H9 (cell line): ENCODE measurements around the gene TMEM273. TPM values are rescaled to one million over a fixed set of nuclear protein-coding genes. Genes with fewer than 3 reads are reported as not detected.

Experiments used
- DNase-seq: peaks from one replicate; pipeline ENCODE4 v3.0.0-alpha.2; 2017
- H2AFZ ChIP-seq: one replicate; pipeline ENCODE4 v1.6.1; 2013; ENCODE audit warnings: mild to moderate bottlenecking, low read length, control low read depth, moderate library complexity
- H2AK5ac ChIP-seq: 2 replicates; pipeline ENCODE4 v1.6.1; 2013; ENCODE audit warnings: low read length, control low read depth, mixed read lengths; ENCODE audit not compliant: insufficient read length
- H2BK120ac ChIP-seq: one replicate; pipeline ENCODE4 v1.6.1; 2013; ENCODE audit warnings: low read depth, mild to moderate bottlenecking, low read length, control low read depth, inconsistent platforms; ENCODE audit not compliant: poor library complexity, severe bottlenecking
- H2BK12ac ChIP-seq: 2 replicates; pipeline ENCODE4 v1.6.1; 2013; ENCODE audit warnings: low read length, control low read depth, mixed read lengths, low read depth; ENCODE audit not compliant: insufficient read length
- H2BK15ac ChIP-seq: 2 replicates; pipeline ENCODE4 v1.6.1; 2013; ENCODE audit warnings: low read depth, low read length, control low read depth
- H2BK20ac ChIP-seq: one replicate; pipeline ENCODE4 v1.6.1; 2013; ENCODE audit warnings: low read depth, mild to moderate bottlenecking, low read length, control low read depth, inconsistent platforms; ENCODE audit not compliant: poor library complexity, severe bottlenecking
- H2BK5ac ChIP-seq: 2 replicates; pipeline ENCODE4 v1.6.1; 2013; ENCODE audit warnings: low read length, control low read depth, mixed read lengths; ENCODE audit not compliant: insufficient read length
- H3K14ac ChIP-seq: 2 replicates; pipeline ENCODE4 v1.6.1; 2013; ENCODE audit warnings: low read length, control low read depth; ENCODE audit not compliant: insufficient read depth
- H3K18ac ChIP-seq: 2 replicates; pipeline ENCODE4 v1.6.1; 2013; ENCODE audit warnings: low read depth, mild to moderate bottlenecking, mixed read lengths, low read length, control low read depth; ENCODE audit not compliant: insufficient read length
- H3K23ac ChIP-seq: 2 replicates; pipeline ENCODE4 v1.6.1; 2013; ENCODE audit warnings: low read length, control low read depth, mixed read lengths, low read depth; ENCODE audit not compliant: insufficient read length
- H3K23me2 ChIP-seq: 2 replicates; pipeline ENCODE4 v1.6.1; 2013; ENCODE audit warnings: low read depth, mild to moderate bottlenecking, mixed read lengths, low read length, control low read depth; ENCODE audit not compliant: insufficient read length, poor library complexity, severe bottlenecking
- H3K27ac ChIP-seq: 2 replicates; pipeline ENCODE4 v1.5.1; 2013; ENCODE audit warnings: low read length, control low read depth, mixed read lengths, low read depth; ENCODE audit not compliant: insufficient read length
- H3K27me3 ChIP-seq: 2 replicates; pipeline ENCODE4 v1.6.1; 2013; ENCODE audit warnings: low read length, control low read depth, inconsistent platforms; ENCODE audit not compliant: insufficient read depth
- H3K4ac ChIP-seq: 2 replicates; pipeline ENCODE4 v1.6.1; 2013; ENCODE audit warnings: low read depth, mild to moderate bottlenecking, control low read depth, inconsistent platforms, low read length, moderate library complexity
- H3K4me1 ChIP-seq: 2 replicates; pipeline ENCODE4 v1.6.1; 2013; ENCODE audit warnings: low read length, control low read depth, inconsistent platforms; ENCODE audit not compliant: insufficient read depth
- H3K4me2 ChIP-seq: 2 replicates; pipeline ENCODE4 v1.6.1; 2013; ENCODE audit warnings: low read length, control low read depth, mixed read lengths; ENCODE audit not compliant: insufficient read length, insufficient read depth
- H3K56ac ChIP-seq: 2 replicates; pipeline ENCODE4 v1.6.1; 2013; ENCODE audit warnings: low read depth, mild to moderate bottlenecking, mixed read lengths, low read length, control low read depth; ENCODE audit not compliant: insufficient read length
- H3K79me1 ChIP-seq: 2 replicates; pipeline ENCODE4 v1.6.1; 2013; ENCODE audit warnings: low read depth, mild to moderate bottlenecking, moderate library complexity, low read length, control low read depth, inconsistent platforms; ENCODE audit not compliant: insufficient read depth, poor library complexity, severe bottlenecking
- H3K79me2 ChIP-seq: 2 replicates; pipeline ENCODE4 v1.6.1; 2013; ENCODE audit warnings: low read length, control low read depth, inconsistent platforms; ENCODE audit not compliant: insufficient read depth
- H3K9ac ChIP-seq: 2 replicates; pipeline ENCODE4 v1.6.1; 2013; ENCODE audit warnings: low read length, control low read depth, mixed read lengths; ENCODE audit not compliant: insufficient read length; ENCODE audit errors: extremely low read depth
- H3K9me3 ChIP-seq: one replicate; pipeline ENCODE4 v1.6.1; 2013; ENCODE audit warnings: low read depth, low read length, inconsistent platforms; ENCODE audit not compliant: control insufficient read depth
- H3T11ph ChIP-seq: one replicate; pipeline ENCODE4 v1.6.1; 2013; ENCODE audit warnings: mild to moderate bottlenecking, low read length, control low read depth, inconsistent platforms
- H4K20me1 ChIP-seq: one replicate; pipeline ENCODE4 v1.6.1; 2013; ENCODE audit not compliant: control insufficient read depth, insufficient read length, insufficient read depth
- H4K5ac ChIP-seq: 2 replicates; pipeline ENCODE4 v1.6.1; 2013; ENCODE audit warnings: low read depth, mild to moderate bottlenecking, mixed read lengths, low read length, control low read depth; ENCODE audit not compliant: insufficient read length
- H4K8ac ChIP-seq: replicated peaks from 2 replicates; pipeline ENCODE4 v1.6.1; 2013; ENCODE audit warnings: low read length, control low read depth, mixed read lengths, low read depth; ENCODE audit not compliant: insufficient read length
- H4K91ac ChIP-seq: 2 replicates; pipeline ENCODE4 v1.6.1; 2013; ENCODE audit warnings: low read depth, mild to moderate bottlenecking, moderate library complexity, mixed read lengths, low read length, control low read depth; ENCODE audit not compliant: insufficient read length
- H3K27ac Mint-ChIP-seq, 3 experiments: 2 replicates in 2 of 3; 3 replicates in 1 of 3; pipeline ENCODE4 v1.8.0; 2020 to 2021; ENCODE audit warnings: mixed read lengths in 3 of 3, mild to moderate bottlenecking in 1 of 3, moderate library complexity in 1 of 3
- H3K27me3 Mint-ChIP-seq: 2 replicates; pipeline ENCODE4 v1.8.0; 2021; ENCODE audit warnings: low read depth, mild to moderate bottlenecking, moderate library complexity, mixed read lengths
- H3K36me3 Mint-ChIP-seq, 3 experiments: 2 replicates in 2 of 3; 3 replicates in 1 of 3; pipeline ENCODE4 v1.8.0; 2020 to 2021; ENCODE audit warnings: low read depth in 3 of 3, mixed read lengths in 3 of 3; ENCODE audit not compliant: insufficient read depth in 1 of 3
- H3K4me1 Mint-ChIP-seq, 2 experiments: 2 replicates each; pipeline ENCODE4 v1.8.0; 2020; ENCODE audit warnings: mixed read lengths in 2 of 2
- H3K4me3 Mint-ChIP-seq, 2 experiments: 2 replicates in 1 of 2; 3 replicates in 1 of 2; pipeline ENCODE4 v1.8.0; 2020 to 2021; ENCODE audit warnings: mild to moderate bottlenecking in 2 of 2, mixed read lengths in 2 of 2, moderate library complexity in 1 of 2
- H3K9me3 Mint-ChIP-seq, 2 experiments: 2 replicates in 1 of 2; 3 replicates in 1 of 2; pipeline ENCODE4 v1.8.0; 2020; ENCODE audit warnings: mild to moderate bottlenecking in 2 of 2, mixed read lengths in 2 of 2, moderate library complexity in 1 of 2
- WGBS: extraction: QIAGEN DNeasy Blood & Tissue Kit; methylation state at CpG from one replicate; pipeline ENCODE4 v1.1.7; 2013; ENCODE audit warnings: missing lambda C conversion rate, low lambda C conversion rate, mixed read lengths; ENCODE audit not compliant: insufficient read length; ENCODE audit errors: extremely low coverage; 5-methylcytosine and 5-hydroxymethylcytosine counted together
- total RNA-seq: library from RNA; stranded (reverse); gene quantifications from 2 replicates; pipeline ENCODE4 v1.2.1, GENCODE V29; 2021
- TF ChIP-seq, protein P1 (sequence below): fragments of 200-600 bp; sonication (generic); conservative IDR thresholded peaks from 3 replicates; pipeline ENCODE4 v1.8.0; 2021; ENCODE audit warnings: antibody characterized with exemption, mild to moderate bottlenecking

The TMEM273 gene
- total RNA-seq, 1 experiment from 2014 or later = not detected

DNA sequence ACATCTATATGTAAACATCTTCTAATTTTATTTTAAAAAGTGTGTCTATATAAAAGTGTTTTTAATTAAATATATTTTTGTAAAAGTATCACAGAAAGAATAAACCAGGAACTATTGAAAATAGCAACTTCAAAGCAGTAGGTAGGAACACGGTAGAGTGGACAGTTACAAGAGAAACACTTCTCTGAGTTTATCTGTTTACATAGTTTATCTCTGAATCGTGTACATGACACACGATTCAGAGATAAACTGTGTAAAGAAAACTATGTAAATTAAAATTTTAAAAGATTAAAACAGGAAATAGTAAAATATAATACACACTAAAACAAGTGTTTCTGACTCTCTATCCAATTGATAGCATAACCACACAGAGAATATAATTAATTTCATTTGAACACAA lies 29.3 kb downstream of the TMEM273 start:
- H4K20me1 ChIP-seq = no peaks in the 10 kb centered on the region
- TF ChIP-seq, protein P1, sequence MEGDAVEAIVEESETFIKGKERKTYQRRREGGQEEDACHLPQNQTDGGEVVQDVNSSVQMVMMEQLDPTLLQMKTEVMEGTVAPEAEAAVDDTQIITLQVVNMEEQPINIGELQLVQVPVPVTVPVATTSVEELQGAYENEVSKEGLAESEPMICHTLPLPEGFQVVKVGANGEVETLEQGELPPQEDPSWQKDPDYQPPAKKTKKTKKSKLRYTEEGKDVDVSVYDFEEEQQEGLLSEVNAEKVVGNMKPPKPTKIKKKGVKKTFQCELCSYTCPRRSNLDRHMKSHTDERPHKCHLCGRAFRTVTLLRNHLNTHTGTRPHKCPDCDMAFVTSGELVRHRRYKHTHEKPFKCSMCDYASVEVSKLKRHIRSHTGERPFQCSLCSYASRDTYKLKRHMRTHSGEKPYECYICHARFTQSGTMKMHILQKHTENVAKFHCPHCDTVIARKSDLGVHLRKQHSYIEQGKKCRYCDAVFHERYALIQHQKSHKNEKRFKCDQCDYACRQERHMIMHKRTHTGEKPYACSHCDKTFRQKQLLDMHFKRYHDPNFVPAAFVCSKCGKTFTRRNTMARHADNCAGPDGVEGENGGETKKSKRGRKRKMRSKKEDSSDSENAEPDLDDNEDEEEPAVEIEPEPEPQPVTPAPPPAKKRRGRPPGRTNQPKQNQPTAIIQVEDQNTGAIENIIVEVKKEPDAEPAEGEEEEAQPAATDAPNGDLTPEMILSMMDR = no peak
- H3K36me3 Mint-ChIP-seq = peaks cover 0 to 9% (median 1%) of the 10 kb centered on the region in 3 experiments; a peak in 3 of 7 replicates
- no peak overlapping the region for H3K14ac ChIP-seq
- no peak overlapping the region for H2BK5ac ChIP-seq
- DNase-seq = no peak
- no peaks in the 10 kb centered on the region for H3K27me3 ChIP-seq
- no peak overlapping the region for H2BK120ac ChIP-seq
- no peak overlapping the region for H3K27ac ChIP-seq
- peaks cover 0 to 6% of the 10 kb centered on the region in 2 experiments; a peak in 2 of 5 replicates for H3K9me3 Mint-ChIP-seq
- no peak overlapping the region for H2AK5ac ChIP-seq
- no peak overlapping the region for H3K4me2 ChIP-seq
- no peak overlapping the region for H2BK20ac ChIP-seq
- no peak overlapping the region for H3K9ac ChIP-seq
- WGBS = no CpG with 5 or more reads among the region's 3 CpGs
- H3K4me1 ChIP-seq = no peaks in the 10 kb centered on the region; the same call in 1 of the 2 replicates
- no peak overlapping the region for H3K27ac Mint-ChIP-seq
- no peak overlapping the region for H4K5ac ChIP-seq
- no peak overlapping the region for H2AFZ ChIP-seq
- no peak overlapping the region for H2BK15ac ChIP-seq
- H3K23me2 ChIP-seq = no peaks in the 10 kb centered on the region
- no peak overlapping the region for H4K91ac ChIP-seq
- no peaks in the 10 kb centered on the region for H3K79me2 ChIP-seq
- H3K27me3 Mint-ChIP-seq = peaks cover 5% of the 10 kb centered on the region; the same call in 1 of the 2 replicates
- no peaks in the 10 kb centered on the region for H3K9me3 ChIP-seq
- no peak overlapping the region for H3T11ph ChIP-seq
- H3K18ac ChIP-seq = no peak overlapping the region
- H3K4me3 Mint-ChIP-seq = no peak overlapping the region
- no peaks in the 10 kb centered on the region for H3K79me1 ChIP-seq
- no peak overlapping the region for H3K23ac ChIP-seq
- no peak overlapping the region for H3K56ac ChIP-seq
- H2BK12ac ChIP-seq = no peak overlapping the region
- H3K4me1 Mint-ChIP-seq = peaks cover 26 to 29% of the 10 kb centered on the region in 2 experiments
- no peak overlapping the region for H3K4ac ChIP-seq
- no peak overlapping the region for H4K8ac ChIP-seq
